Measurements from ENCODE around the gene PCDHA1.

The PCDHA1 gene

DNA sequence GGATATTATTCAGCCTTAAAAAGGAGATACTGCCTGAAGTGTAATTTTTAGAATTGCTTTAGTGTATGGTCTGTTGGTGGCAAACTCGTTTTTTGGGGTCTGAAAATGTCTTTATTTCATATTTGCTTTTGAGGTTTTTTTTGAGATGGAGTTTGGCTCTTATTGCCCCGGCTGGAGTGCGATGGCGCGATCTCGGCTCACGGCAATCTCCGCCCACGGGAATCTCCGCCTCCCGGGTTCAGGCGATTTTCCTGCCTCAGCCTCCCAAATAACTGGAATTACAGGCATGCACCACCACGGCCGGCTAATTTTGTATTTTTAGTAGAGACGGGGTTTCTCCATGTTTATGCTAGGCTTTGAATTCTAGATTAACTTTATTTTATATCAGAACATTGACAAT lies 245.1 kb downstream of the PCDHA1 start:
- no peak for TF ChIP-seq POLR2A (IDR thresholded peaks at IDR 0.05; ENCODE audit: low read depth, low read length)
- DNase-seq (ENCODE audit: insufficient read length, low spot score) (no peak), FAIRE-seq (no peak)

DNA sequence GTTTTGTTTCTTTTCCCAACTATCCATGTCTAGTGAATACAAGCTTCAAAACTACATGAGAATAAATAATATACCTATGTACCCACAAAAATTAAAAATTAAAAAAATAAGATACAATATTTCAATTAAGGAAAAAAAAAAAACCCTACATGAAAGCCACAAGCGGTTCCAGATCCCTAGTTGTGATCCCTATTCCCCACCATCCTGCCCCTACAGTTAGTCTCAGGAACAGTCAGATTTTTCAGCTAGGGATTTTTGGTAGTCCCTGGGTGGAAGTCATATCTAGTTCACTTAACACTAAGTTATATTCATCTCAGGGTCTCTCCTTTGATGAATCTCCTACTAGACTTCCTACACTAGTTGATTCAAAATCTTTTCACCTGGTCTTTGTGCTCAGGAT lies 246.7 kb downstream of the PCDHA1 start:
- TF ChIP-seq POLR2A (IDR thresholded peaks at IDR 0.05; ENCODE audit: low read depth, low read length) = no peak
- DNase-seq (ENCODE audit: insufficient read length, low spot score) (no peak), FAIRE-seq (no peak)

DNA sequence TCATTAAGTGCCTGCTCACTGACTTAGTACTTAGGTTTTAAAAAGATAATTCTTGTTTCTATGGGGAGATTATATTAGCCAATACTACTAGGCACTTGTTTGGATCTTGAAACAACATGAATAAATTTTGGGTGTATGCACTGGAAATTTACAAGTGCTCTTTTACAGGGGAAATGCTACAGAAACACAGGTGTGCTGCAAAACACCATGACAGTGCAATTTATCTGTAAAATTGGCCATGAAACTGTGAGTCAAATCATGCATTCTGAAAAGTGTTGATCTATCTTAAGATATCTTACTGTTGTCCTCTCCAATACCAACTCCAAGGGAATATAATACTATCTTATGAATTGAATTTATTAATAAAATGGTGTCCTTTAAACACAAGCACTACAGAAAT lies 253.1 kb downstream of the PCDHA1 start:
- DNase-seq (ENCODE audit: insufficient read length, low spot score) = no peak
- no peak for TF ChIP-seq POLR2A (IDR thresholded peaks at IDR 0.05; ENCODE audit: low read depth, low read length)
- FAIRE-seq = no peak

DNA sequence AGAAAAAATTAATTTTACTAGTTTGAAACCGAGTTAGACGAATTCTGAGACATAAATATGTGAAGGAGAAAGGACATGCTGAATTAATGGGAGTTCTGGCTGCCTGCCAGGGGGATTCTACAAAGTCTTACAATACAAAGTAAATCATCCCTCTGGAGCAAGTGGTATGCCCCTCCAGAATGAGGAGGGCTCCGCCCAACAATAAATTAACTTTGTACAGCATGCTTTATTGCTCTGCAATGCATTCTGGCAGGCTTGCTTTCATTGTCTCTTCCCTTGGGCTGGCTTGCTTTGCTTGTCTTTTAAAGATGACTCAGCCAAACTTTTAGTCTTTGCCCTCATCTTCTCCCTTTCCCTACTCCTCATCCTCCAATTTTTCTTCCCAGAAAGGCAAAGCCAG lies 253.6 kb downstream of the PCDHA1 start:
- no peak for FAIRE-seq
- no peak for TF ChIP-seq POLR2A (IDR thresholded peaks at IDR 0.05; ENCODE audit: low read depth, low read length)
- DNase-seq (ENCODE audit: insufficient read length, low spot score) = no peak

DNA sequence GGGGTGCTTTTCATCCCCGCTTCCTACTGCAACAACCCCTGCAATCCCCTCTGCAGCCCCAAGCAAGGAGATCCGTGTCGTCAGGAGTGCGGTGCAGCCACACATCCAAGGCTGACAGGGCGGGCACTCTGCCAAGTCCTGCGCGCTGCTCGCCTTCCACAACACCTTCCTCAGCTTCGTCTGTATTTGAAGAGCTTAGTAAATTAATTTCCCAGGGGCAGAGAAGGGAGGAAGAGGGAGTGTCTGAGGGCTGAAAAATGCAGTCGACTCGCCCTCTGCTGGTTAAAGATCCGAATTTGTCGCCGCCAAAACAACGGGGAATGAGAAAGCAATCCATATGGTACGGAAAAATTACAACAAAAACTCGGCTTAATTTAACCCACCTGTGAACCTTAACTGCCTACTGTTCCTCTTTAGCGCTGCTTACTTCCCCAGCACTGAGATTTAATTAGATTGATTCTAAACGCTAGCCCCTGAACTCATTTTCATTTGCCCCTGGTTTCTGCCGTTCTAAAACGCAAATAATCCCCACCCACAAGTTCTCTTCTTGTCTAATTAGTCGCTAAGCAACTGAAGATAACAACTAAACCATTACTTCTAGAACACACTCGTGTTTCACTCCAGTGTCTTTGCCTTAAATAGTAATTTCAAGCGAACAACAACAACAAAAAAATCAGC lies 254.3 kb downstream of the PCDHA1 start:
- peak; percentile 12 for DNase-seq (ENCODE audit: insufficient read length, low spot score)
- no peak for TF ChIP-seq POLR2A (IDR thresholded peaks at IDR 0.05; ENCODE audit: low read depth, low read length)
- no peak for FAIRE-seq

DNA sequence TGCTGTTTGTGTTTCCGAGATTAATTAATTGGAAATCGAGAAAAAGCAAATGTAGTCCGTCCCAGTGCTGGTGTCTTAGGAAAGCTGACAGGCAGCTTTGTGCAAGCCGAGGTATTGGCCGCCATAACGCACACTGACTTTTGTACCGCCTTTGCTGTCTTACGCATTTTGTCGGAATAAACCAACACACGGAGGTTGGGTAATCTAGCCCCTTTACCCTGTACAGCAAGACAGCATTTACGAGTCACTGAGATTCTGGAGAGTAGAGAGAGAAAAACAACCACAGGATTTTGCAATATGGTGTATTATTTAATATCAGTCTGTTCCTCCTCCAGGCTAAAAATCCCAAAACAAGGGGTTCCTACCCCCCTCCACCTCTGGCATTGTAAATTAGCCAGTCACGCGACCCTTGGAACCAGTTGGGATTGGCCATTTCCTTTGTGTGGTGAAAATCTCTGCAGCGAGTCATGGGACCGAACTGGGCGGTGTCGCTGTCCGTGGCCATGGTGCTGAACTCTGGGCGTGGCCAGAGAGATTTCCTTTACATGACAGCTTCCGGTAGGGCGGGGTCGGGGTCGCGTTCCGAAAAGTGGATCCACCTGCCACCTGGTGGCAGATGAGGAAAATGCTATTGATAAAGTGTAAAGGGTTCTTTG lies 255.0 kb downstream of the PCDHA1 start:
- peak; percentile 61 for TF ChIP-seq POLR2A (IDR thresholded peaks at IDR 0.05; ENCODE audit: low read depth, low read length)
- peak; percentile 98 for FAIRE-seq
- DNase-seq (ENCODE audit: insufficient read length, low spot score) = peak; percentile 62

DNA sequence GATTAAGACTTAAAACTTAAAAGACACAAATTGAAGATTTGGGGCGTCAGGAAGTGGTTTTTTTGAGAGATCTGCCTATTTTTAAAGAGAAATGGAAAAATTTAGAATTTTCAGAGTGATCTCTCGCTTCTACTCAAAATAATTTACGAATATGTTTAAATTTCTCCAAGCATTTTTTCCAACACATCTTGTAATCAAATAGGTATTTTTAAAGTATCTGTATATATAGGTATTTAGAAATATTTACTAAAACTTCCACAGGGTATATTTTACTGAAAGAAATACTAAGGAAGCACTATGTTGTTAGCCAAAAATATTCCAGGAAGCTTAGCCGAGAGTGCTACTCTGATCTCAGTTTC lies 255.5 kb downstream of the PCDHA1 start:
- FAIRE-seq (no peak), DNase-seq (ENCODE audit: insufficient read length, low spot score) (no peak)
- TF ChIP-seq POLR2A (IDR thresholded peaks at IDR 0.05; ENCODE audit: low read depth, low read length) = no peak

DNA sequence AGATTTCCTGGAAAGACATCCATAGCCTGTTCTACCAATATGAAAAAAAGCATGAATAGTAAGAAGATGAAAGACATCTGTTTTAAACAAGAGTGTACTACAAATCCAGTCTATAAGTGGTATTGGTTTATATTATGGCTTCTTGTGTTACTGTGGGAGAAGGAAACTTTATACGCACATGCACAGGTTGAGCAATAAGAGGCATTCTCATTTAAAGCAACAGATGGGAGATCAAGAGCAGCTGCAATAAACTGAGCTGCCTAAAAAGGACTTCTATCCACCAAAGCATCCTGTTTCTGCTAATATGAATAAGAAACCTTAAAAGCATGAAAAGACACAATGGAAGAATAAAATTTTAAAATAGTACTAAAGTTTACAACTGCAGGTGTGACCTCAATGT lies 256.6 kb downstream of the PCDHA1 start:
- DNase-seq (ENCODE audit: insufficient read length, low spot score) = no peak
- TF ChIP-seq POLR2A (IDR thresholded peaks at IDR 0.05; ENCODE audit: low read depth, low read length) = no peak
- FAIRE-seq = no peak

DNA sequence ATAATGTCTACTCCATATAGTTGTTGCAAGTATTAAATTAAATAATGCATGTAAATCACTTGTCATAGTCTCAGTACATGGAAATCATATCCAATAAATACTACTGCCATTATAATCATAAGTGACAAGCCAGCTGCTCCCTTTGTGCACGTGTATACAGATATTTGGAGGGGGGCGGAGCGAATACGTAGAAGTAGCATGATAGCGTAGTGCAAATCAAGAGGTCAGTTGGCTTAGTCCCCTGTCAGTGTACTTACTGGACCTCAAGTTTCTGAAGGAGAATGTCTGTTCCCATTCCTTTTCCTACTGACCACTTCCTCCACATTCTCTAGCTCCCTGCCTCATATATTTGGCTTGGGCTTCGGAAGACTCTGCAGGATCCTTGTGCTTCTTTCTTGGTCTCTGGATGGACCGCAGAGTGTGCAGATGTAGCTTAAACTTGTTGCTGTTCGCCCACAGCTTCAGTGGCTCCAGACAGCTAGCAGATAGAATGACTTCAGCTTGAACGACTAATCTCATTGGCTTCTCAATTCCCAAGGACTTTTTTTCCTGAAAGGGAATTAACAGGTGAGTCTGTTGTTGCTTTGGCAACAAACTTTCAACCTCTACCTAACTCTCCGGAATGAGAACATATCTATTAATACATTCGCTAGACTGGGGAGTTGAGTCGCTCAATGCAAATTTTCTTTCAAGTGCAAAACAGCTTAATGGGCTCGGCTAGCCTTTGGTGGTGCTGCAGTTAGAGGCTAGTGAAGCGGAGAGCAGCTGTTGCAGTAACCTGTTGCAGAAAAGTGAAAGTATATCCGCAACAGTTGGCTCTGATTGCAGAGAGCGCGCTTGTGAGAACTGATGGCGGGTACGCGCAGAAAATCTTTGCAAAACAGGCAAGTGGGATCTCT lies 264.9 kb downstream of the PCDHA1 start, which contains the start of gene PCDHB1:
Gene PCDHB1 (plus strand): TSS at position 753 of the 899 bp plus-strand sequence. CDS start 97 bp downstream, at position 850.
- no peak for DNase-seq (ENCODE audit: insufficient read length, low spot score)
- no peak for FAIRE-seq
- TF ChIP-seq POLR2A (IDR thresholded peaks at IDR 0.05; ENCODE audit: low read depth, low read length) = no peak

DNA sequence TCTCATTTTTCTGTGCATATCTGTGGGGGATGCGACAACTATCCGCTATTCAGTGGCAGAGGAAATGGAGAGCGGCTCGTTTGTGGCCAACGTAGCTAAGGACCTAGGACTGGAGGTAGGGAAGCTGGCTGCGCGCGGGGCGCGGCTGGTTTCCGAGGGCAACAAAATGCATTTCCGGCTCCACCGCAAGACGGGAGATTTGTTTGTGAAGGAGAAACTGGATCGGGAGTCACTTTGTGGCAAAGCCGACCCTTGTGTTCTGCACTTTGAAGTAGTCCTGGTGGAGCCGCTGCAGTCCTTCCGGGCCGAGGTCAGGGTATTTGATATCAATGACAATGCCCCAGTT lies 265.6 kb downstream of the PCDHA1 start:
- no peak for TF ChIP-seq POLR2A (IDR thresholded peaks at IDR 0.05; ENCODE audit: low read depth, low read length)
- FAIRE-seq (no peak), DNase-seq (ENCODE audit: insufficient read length, low spot score) (no peak)
